ENCODE measurements around the gene HDAC10.

DNA sequence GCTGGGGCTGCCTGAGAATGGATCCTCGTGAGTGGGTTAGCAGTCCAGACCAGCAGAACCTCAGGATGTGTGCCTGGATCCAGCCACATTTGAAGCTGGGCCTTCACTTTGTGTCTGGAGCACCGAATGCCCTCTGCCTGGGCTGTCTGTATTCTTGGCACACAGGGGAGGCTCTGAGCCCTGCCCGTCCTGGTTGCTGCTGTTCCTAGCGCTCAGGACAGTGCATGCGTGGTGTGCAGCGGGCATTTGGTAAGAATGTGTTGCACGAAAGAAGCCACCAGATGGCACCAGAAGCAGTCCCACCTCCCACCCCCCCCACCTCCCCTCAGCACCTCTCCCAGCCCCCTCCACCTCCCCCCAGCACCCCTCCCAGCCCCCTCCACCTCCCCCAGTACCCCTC is 23.2 kb upstream of the HDAC10 start:
- TF ChIP-seq, protein P1, sequence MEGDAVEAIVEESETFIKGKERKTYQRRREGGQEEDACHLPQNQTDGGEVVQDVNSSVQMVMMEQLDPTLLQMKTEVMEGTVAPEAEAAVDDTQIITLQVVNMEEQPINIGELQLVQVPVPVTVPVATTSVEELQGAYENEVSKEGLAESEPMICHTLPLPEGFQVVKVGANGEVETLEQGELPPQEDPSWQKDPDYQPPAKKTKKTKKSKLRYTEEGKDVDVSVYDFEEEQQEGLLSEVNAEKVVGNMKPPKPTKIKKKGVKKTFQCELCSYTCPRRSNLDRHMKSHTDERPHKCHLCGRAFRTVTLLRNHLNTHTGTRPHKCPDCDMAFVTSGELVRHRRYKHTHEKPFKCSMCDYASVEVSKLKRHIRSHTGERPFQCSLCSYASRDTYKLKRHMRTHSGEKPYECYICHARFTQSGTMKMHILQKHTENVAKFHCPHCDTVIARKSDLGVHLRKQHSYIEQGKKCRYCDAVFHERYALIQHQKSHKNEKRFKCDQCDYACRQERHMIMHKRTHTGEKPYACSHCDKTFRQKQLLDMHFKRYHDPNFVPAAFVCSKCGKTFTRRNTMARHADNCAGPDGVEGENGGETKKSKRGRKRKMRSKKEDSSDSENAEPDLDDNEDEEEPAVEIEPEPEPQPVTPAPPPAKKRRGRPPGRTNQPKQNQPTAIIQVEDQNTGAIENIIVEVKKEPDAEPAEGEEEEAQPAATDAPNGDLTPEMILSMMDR (IDR thresholded peaks at IDR 0.05): peak; percentile 50
- TF ChIP-seq EZH2 (IDR thresholded peaks at IDR 0.05) (no peak), EZH2phosphoT487 (IDR thresholded peaks at IDR 0.05) (no peak)

All from neural progenitor cell (in vitro differentiated cells).